ENCODE results near the gene ANKRD30B.
"Not testable (repeated sequence)": the region's sequence is repeated elsewhere in the genome, so short reads cannot be mapped to it uniquely, and the experiment has no call there.

- not testable (repeated sequence) for TF ChIP-seq POLR2A (IDR thresholded peaks at IDR 0.05; ENCODE audit: low read depth, low read length); CTCF (IDR thresholded peaks at IDR 0.05; ENCODE audit: extremely low read depth in 1 of 2, insufficient read depth in 1 of 2, low read depth in 1 of 2, low read length in 2 of 2)
Measured at GRCh38 chr18:14721569-14721968, 26.4 kb upstream of the ANKRD30B start.

Measured in endothelial cell of umbilical vein (primary cell).